Breast epithelium (tissue), 3 donors: ENCODE measurements around the gene SCN10A.

Experiments used
- POLR2A ChIP-seq: fragments of 450-650 bp; IDR thresholded peaks from one replicate; pipeline ENCODE4 v1.6.1; 2016; ENCODE audit warnings: antibody characterized with exemption, mild to moderate bottlenecking, moderate library complexity
- TF ChIP-seq, protein P1 (sequence below), 3 donors: fragments of 450-650 bp; IDR thresholded peaks; one replicate each; pipeline ENCODE4 v1.5.1; 2016 to 2017; ENCODE audit warnings: antibody characterized with exemption in 3 of 3, mild to moderate bottlenecking in 3 of 3, moderate library complexity in 3 of 3

DNA sequence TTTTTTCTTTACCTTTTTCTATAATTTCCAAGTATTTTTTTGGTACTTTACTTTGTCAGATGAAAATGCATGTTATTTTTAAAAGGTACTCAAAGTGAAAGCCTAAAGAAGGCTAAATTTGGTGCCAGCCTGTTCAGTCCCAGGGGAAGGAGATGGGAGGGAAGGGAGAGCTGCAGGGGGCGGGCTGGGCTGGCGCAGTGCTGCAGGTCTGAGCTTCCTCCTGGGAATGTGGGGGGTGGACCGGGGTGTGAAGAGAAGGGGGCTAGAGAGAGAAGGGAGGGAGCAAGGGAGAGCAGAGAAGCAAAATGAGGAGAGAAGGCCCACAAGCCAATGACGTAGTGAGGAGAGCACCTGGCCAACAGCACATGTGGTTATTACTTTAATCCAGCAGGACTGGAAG, 95.6 kb downstream of the SCN10A start:
- TF ChIP-seq POLR2A, result no peak
- TF ChIP-seq, protein P1, sequence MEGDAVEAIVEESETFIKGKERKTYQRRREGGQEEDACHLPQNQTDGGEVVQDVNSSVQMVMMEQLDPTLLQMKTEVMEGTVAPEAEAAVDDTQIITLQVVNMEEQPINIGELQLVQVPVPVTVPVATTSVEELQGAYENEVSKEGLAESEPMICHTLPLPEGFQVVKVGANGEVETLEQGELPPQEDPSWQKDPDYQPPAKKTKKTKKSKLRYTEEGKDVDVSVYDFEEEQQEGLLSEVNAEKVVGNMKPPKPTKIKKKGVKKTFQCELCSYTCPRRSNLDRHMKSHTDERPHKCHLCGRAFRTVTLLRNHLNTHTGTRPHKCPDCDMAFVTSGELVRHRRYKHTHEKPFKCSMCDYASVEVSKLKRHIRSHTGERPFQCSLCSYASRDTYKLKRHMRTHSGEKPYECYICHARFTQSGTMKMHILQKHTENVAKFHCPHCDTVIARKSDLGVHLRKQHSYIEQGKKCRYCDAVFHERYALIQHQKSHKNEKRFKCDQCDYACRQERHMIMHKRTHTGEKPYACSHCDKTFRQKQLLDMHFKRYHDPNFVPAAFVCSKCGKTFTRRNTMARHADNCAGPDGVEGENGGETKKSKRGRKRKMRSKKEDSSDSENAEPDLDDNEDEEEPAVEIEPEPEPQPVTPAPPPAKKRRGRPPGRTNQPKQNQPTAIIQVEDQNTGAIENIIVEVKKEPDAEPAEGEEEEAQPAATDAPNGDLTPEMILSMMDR (IDR thresholded peaks at IDR 0.05), result no peak
